Muscle layer of colon (tissue), 2 donors: Measurements from ENCODE around the gene A4GALT.
"Not testable (repeated sequence)": the region's sequence is repeated elsewhere in the genome, so short reads cannot be mapped to it uniquely, and the experiment has no call there.

Experiments used
- H3K27ac ChIP-seq: one replicate; pipeline ENCODE4 v1.7.0; 2013; ENCODE audit warnings: low read depth, mild to moderate bottlenecking, low read length, moderate library complexity
- H3K27me3 ChIP-seq, 2 donors: one replicate each; pipeline ENCODE4 v1.7.0; 2013; ENCODE audit warnings: low read length in 2 of 2, mild to moderate bottlenecking in 2 of 2; ENCODE audit not compliant: insufficient read depth in 2 of 2, control insufficient read depth in 1 of 2
- H3K36me3 ChIP-seq: one replicate; pipeline ENCODE4 v1.7.0; 2013; ENCODE audit warnings: mild to moderate bottlenecking, low read length; ENCODE audit not compliant: insufficient read depth
- H3K4me1 ChIP-seq: one replicate; pipeline ENCODE4 v1.7.0; 2013; ENCODE audit warnings: mild to moderate bottlenecking, low read length; ENCODE audit not compliant: insufficient read depth
- H3K4me3 ChIP-seq, 2 donors: one replicate each; pipeline ENCODE4 v1.7.0; 2013; ENCODE audit warnings: low read length in 2 of 2, low read depth in 1 of 2, mild to moderate bottlenecking in 1 of 2, moderate library complexity in 1 of 2
- H3K9ac ChIP-seq: one replicate; pipeline ENCODE4 v1.7.0; 2013; ENCODE audit warnings: low read length
- H3K9me3 ChIP-seq: one replicate; pipeline ENCODE4 v1.7.0; 2013; ENCODE audit warnings: mild to moderate bottlenecking, low read length
- donor health status: abdominal sarcoma.
- donor health status: Adenocarcinoma of cecum.

Gene A4GALT

GRCh38 chr22:42688241-42689211 lies 32.1 kb downstream of the A4GALT start:
- Histone ChIP-seq H3K36me3 (peaks cover 4% of the 10 kb centered on the region), H3K27me3 (no peaks in the 10 kb centered on the region), H3K4me1 (peaks cover 73% of the 10 kb centered on the region), H3K9me3 (no peaks in the 10 kb centered on the region), H3K4me3 (peak overlapping the region; percentile 18 to 27), H3K27ac (peak overlapping the region; percentile 98), H3K9ac (peak overlapping the region; percentile 19)

GRCh38 chr22:42686756-42687491 lies 33.7 kb downstream of the A4GALT start:
- H3K36me3 ChIP-seq: peaks cover 4% of the 10 kb centered on the region
- no peak overlapping the region for H3K9ac ChIP-seq
- no peaks in the 10 kb centered on the region for H3K9me3 ChIP-seq

GRCh38 chr22:42685941-42686653 lies 34.6 kb downstream of the A4GALT start:
- Histone ChIP-seq H3K27me3 (no peaks in the 10 kb centered on the region), H3K27ac (peak overlapping the region; percentile 92), H3K4me3 (no peak overlapping the region), H3K36me3 (peaks cover 4% of the 10 kb centered on the region), H3K9ac (no peak overlapping the region), H3K4me1 (peaks cover 81% of the 10 kb centered on the region), H3K9me3 (no peaks in the 10 kb centered on the region)

More at GRCh38 chr22:42686756-42687491, 33.7 kb downstream of the A4GALT start:
- Histone ChIP-seq H3K4me3 (no peak overlapping the region), H3K27ac (peak overlapping the region; percentile 98), H3K27me3 (no peaks in the 10 kb centered on the region), H3K4me1 (peaks cover 87% of the 10 kb centered on the region)

- Histone ChIP-seq H3K4me1 (peaks cover 84% of the 10 kb centered on the region), H3K27me3 (no peaks in the 10 kb centered on the region), H3K9me3 (no peaks in the 10 kb centered on the region), H3K36me3 (peaks cover under 1% of the 10 kb centered on the region), H3K4me3 (peak overlapping the region in 1 of 2 donors; percentile 9), H3K27ac (peak overlapping the region; percentile 85), H3K9ac (peak overlapping the region; percentile 4)
These were observed 36.0 kb downstream of the A4GALT start for GRCh38 chr22:42684462-42685195.

GRCh38 chr22:42683578-42684283 lies 36.9 kb downstream of the A4GALT start:
- peaks cover 76% of the 10 kb centered on the region for H3K4me1 ChIP-seq
- H3K4me3 ChIP-seq: no peak overlapping the region
- peak overlapping the region; percentile 11 for H3K9ac ChIP-seq
- H3K9me3 ChIP-seq: no peaks in the 10 kb centered on the region
- H3K36me3 ChIP-seq: no peaks in the 10 kb centered on the region
- H3K27ac ChIP-seq: peak overlapping the region; percentile 85
- no peaks in the 10 kb centered on the region for H3K27me3 ChIP-seq

- no peak overlapping the region for H3K4me3 ChIP-seq
- no peaks in the 10 kb centered on the region for H3K36me3 ChIP-seq
- no peak overlapping the region for H3K9ac ChIP-seq
- no peaks in the 10 kb centered on the region for H3K27me3 ChIP-seq
- no peaks in the 10 kb centered on the region for H3K9me3 ChIP-seq
- H3K4me1 ChIP-seq: peaks cover 68% of the 10 kb centered on the region
- peak overlapping the region; percentile 85 for H3K27ac ChIP-seq
These were observed 38.4 kb downstream of the A4GALT start for GRCh38 chr22:42682113-42682851.

GRCh38 chr22:42680648-42681047 lies 40.0 kb downstream of the A4GALT start:
- H3K9me3 ChIP-seq: no peaks in the 10 kb centered on the region
- H3K36me3 ChIP-seq: no peaks in the 10 kb centered on the region
- H3K4me1 ChIP-seq: peaks cover 68% of the 10 kb centered on the region
- H3K9ac ChIP-seq: no peak overlapping the region
- peak overlapping the region; percentile 4 for H3K27ac ChIP-seq
- no peak overlapping the region for H3K4me3 ChIP-seq
- H3K27me3 ChIP-seq: no peaks in the 10 kb centered on the region

GRCh38 chr22:42679691-42680090 lies 41.0 kb downstream of the A4GALT start:
- Histone ChIP-seq H3K4me1 (peaks cover 68% of the 10 kb centered on the region), H3K4me3 (no peak overlapping the region), H3K9me3 (no peaks in the 10 kb centered on the region), H3K27ac (no peak overlapping the region), H3K9ac (no peak overlapping the region), H3K27me3 (no peaks in the 10 kb centered on the region), H3K36me3 (no peaks in the 10 kb centered on the region)

GRCh38 chr22:42678894-42679293 lies 41.8 kb downstream of the A4GALT start:
- Histone ChIP-seq H3K27me3 (no peaks in the 10 kb centered on the region), H3K36me3 (no peaks in the 10 kb centered on the region), H3K4me3 (no peak overlapping the region), H3K27ac (no peak overlapping the region), H3K4me1 (peaks cover 60% of the 10 kb centered on the region), H3K9ac (no peak overlapping the region), H3K9me3 (no peaks in the 10 kb centered on the region)

GRCh38 chr22:42677936-42678335 lies 42.7 kb downstream of the A4GALT start:
- H3K4me3 ChIP-seq, H3K9me3 ChIP-seq, H3K36me3 ChIP-seq, H3K9ac ChIP-seq, H3K27ac ChIP-seq, H3K27me3 ChIP-seq: not testable (repeated sequence)
- peaks cover 50% of the 10 kb centered on the region for H3K4me1 ChIP-seq
